H1 (cell line): ENCODE data around the gene DIP2C. TPM values are rescaled to one million over a fixed set of nuclear protein-coding genes. Genes with fewer than 3 reads are reported as not detected.

Experiments used
- CTCF ChIA-PET: fragments of 300-600 bp; sonication (Branson Sonifier 250); formaldehyde crosslinking; loops from one replicate; lab custom pipeline; 2021; ENCODE audit not compliant: partially characterized antibody; lab: Charles Lee
- POLR2A ChIA-PET: fragments of 300-600 bp; sonication (Branson Sonifier 250); formaldehyde crosslinking; loops from one replicate; lab custom pipeline; 2021; ENCODE audit warnings: inconsistent platforms; ENCODE audit not compliant: partially characterized antibody; lab: Charles Lee
- DNase-seq, 2 experiments: peaks; one replicate each; pipeline versions ENCODE4 v3.0.0 to v3.0.0-alpha.2; 2010 to 2022; ENCODE audit warnings: low spot score in 2 of 2, low read depth in 1 of 2, mixed read lengths in 1 of 2
- FAIRE-seq: peaks from 2 replicates; lab custom pipeline; 2011; peaks lifted over from hg19 to GRCh38; lab: Jason Lieb, UNC
- H2AFZ ChIP-seq: 2 replicates; pipeline ENCODE4 v1.8.1; 2012; ENCODE audit warnings: low read length, inconsistent platforms
- H2AK5ac ChIP-seq: 2 replicates; pipeline ENCODE4 v1.6.1; 2013; ENCODE audit warnings: low read depth, low read length
- H2BK120ac ChIP-seq: replicated peaks from 2 replicates; pipeline ENCODE3; 2013; ENCODE audit warnings: low read depth, low read length, inconsistent platforms
- H2BK12ac ChIP-seq: 2 replicates; pipeline ENCODE4 v1.6.1; 2013; ENCODE audit warnings: low read depth, low read length
- H2BK15ac ChIP-seq: 2 replicates; pipeline ENCODE4 v1.6.1; 2013; ENCODE audit warnings: low read length
- H2BK20ac ChIP-seq: 2 replicates; pipeline ENCODE4 v1.6.1; 2013; ENCODE audit warnings: low read length
- H2BK5ac ChIP-seq: 2 replicates; pipeline ENCODE4 v1.6.1; 2013; ENCODE audit warnings: low read depth, low read length
- H3K14ac ChIP-seq: 2 replicates; pipeline ENCODE4 v1.6.1; 2013; ENCODE audit warnings: inconsistent platforms; ENCODE audit not compliant: insufficient read length
- H3K18ac ChIP-seq: 2 replicates; pipeline ENCODE4 v1.6.1; 2013; ENCODE audit warnings: low read length; ENCODE audit errors: extremely low read depth
- H3K23ac ChIP-seq: 2 replicates; pipeline ENCODE4 v1.6.1; 2013; ENCODE audit warnings: inconsistent platforms; ENCODE audit not compliant: insufficient read length
- H3K23me2 ChIP-seq: 2 replicates; pipeline ENCODE4 v1.6.1; 2013; ENCODE audit warnings: low read depth, low read length
- H3K27ac ChIP-seq: 2 replicates; pipeline ENCODE4 v1.6.1; 2011; ENCODE audit warnings: low read depth, low read length, inconsistent platforms
- H3K27me3 ChIP-seq, 4 experiments: replicated peaks in 1 of 4; 1 replicate in 1 of 4; 2 replicates in 3 of 4; pipeline versions ENCODE4 v1.6.1 to v1.8.1; 2011 to 2013; ENCODE audit warnings: low read length in 3 of 4, mild to moderate bottlenecking in 3 of 4, inconsistent platforms in 2 of 4, mixed read lengths in 2 of 4, moderate library complexity in 1 of 4; ENCODE audit not compliant: control insufficient read depth in 3 of 4, insufficient read depth in 3 of 4; ENCODE audit errors: extremely low read depth in 1 of 4
- H3K36me3 ChIP-seq, 4 experiments: 2 replicates each; pipeline versions ENCODE4 v1.6.1 to v1.8.1; 2011 to 2013; ENCODE audit warnings: mild to moderate bottlenecking in 4 of 4, low read length in 3 of 4, moderate library complexity in 2 of 4, control low read depth in 1 of 4, inconsistent platforms in 1 of 4; ENCODE audit not compliant: insufficient read depth in 4 of 4, control insufficient read depth in 2 of 4
- H3K4ac ChIP-seq: replicated peaks from 2 replicates; pipeline ENCODE3; 2013; ENCODE audit warnings: low read length, low read depth, mixed read lengths, inconsistent platforms; ENCODE audit not compliant: insufficient read length
- H3K4me1 ChIP-seq, 4 experiments: replicated peaks in 1 of 4; 1 replicate in 1 of 4; 2 replicates in 3 of 4; pipeline versions ENCODE4 v1.6.1 to v1.8.1; 2011 to 2013; ENCODE audit warnings: low read length in 3 of 4, inconsistent platforms in 2 of 4, mixed read lengths in 1 of 4; ENCODE audit not compliant: insufficient read depth in 4 of 4, control insufficient read depth in 3 of 4
- H3K4me2 ChIP-seq, 2 experiments: 2 replicates each; pipeline versions ENCODE4 v1.6.1 to v1.8.1; 2011 to 2013; ENCODE audit warnings: low read depth in 2 of 2, low read length in 2 of 2, control low read depth in 1 of 2, inconsistent platforms in 1 of 2, mild to moderate bottlenecking in 1 of 2; ENCODE audit not compliant: insufficient read depth in 1 of 2
- H3K4me3 ChIP-seq, 4 experiments: fragments of 200-600, 300-600 bp in 1 of 4; sonication (generic), shearing (Covaris generic), sonication (Bioruptor Twin) in 1 of 4; 2 replicates each; pipeline versions ENCODE4 v1.5.1 to v1.8.1; 2011 to 2016; ENCODE audit warnings: low read length in 4 of 4, low read depth in 3 of 4, control low read depth in 2 of 4, inconsistent platforms in 2 of 4, mild to moderate bottlenecking in 2 of 4, mixed read lengths in 1 of 4, moderate library complexity in 1 of 4; ENCODE audit not compliant: insufficient read depth in 2 of 4; ENCODE audit errors: extremely low read depth in 1 of 4
- H3K56ac ChIP-seq: replicated peaks from 2 replicates; pipeline ENCODE3; 2013; ENCODE audit warnings: low read depth, mild to moderate bottlenecking, mixed read lengths, low read length, inconsistent platforms; ENCODE audit not compliant: insufficient read length
- H3K79me1 ChIP-seq: 2 replicates; pipeline ENCODE4 v1.6.1; 2013; ENCODE audit warnings: low read depth, low read length, control low read depth
- H3K79me2 ChIP-seq, 2 experiments: 2 replicates each; pipeline versions ENCODE4 v1.6.1 to v1.8.1; 2012 to 2013; ENCODE audit warnings: low read length in 2 of 2, mild to moderate bottlenecking in 2 of 2, inconsistent platforms in 1 of 2; ENCODE audit not compliant: insufficient read depth in 2 of 2, control insufficient read depth in 1 of 2
- H3K9ac ChIP-seq, 4 experiments: replicated peaks in 1 of 4; 1 replicate in 1 of 4; 2 replicates in 3 of 4; pipeline versions ENCODE4 v1.6.1 to v1.8.1; 2011 to 2013; ENCODE audit warnings: low read depth in 3 of 4, low read length in 3 of 4, control low read depth in 2 of 4, mild to moderate bottlenecking in 2 of 4, moderate library complexity in 2 of 4, inconsistent platforms in 1 of 4; ENCODE audit errors: extremely low read depth in 1 of 4
- H3K9me3 ChIP-seq, 2 experiments: 2 replicates each; pipeline versions ENCODE4 v1.6.1 to v1.8.1; 2012 to 2013; ENCODE audit warnings: mild to moderate bottlenecking in 2 of 2, moderate library complexity in 2 of 2, control low read depth in 1 of 2, inconsistent platforms in 1 of 2, low read depth in 1 of 2, low read length in 1 of 2, mixed read lengths in 1 of 2; ENCODE audit not compliant: insufficient read depth in 2 of 2
- H4K20me1 ChIP-seq, 2 experiments: replicated peaks in 1 of 2; 2 replicates each; pipeline versions ENCODE3 to v1.8.1; 2011 to 2013; ENCODE audit warnings: inconsistent platforms in 2 of 2, low read length in 2 of 2, mild to moderate bottlenecking in 1 of 2; ENCODE audit not compliant: insufficient read depth in 2 of 2, control insufficient read depth in 1 of 2
- H4K5ac ChIP-seq: 2 replicates; pipeline ENCODE4 v1.6.1; 2013; ENCODE audit warnings: low read length, low read depth, mixed read lengths, inconsistent platforms; ENCODE audit not compliant: insufficient read length
- H4K8ac ChIP-seq: 2 replicates; pipeline ENCODE4 v1.8.0; 2013; ENCODE audit warnings: mild to moderate bottlenecking, moderate library complexity, low read length, inconsistent platforms; ENCODE audit not compliant: insufficient read depth; ENCODE audit errors: extremely low read depth
- H4K91ac ChIP-seq: replicated peaks from 2 replicates; pipeline ENCODE3; 2013; ENCODE audit warnings: low read length, mixed read lengths, inconsistent platforms; ENCODE audit not compliant: insufficient read length
- ASH2L ChIP-seq: fragments of 200-600, 300-600 bp; sonication (generic); IDR thresholded peaks from one replicate; pipeline ENCODE4 v1.7.1; 2017; ENCODE audit warnings: low read length
- BACH1 ChIP-seq: IDR thresholded peaks from 2 replicates; pipeline ENCODE4 v1.6.1; 2012; ENCODE audit warnings: low read length, improper control_type of control experiment
- BCL11A ChIP-seq, 2 experiments: IDR thresholded peaks; one replicate each; pipeline ENCODE4 v1.6.1; 2011; ENCODE audit warnings: low read depth in 2 of 2, low read length in 2 of 2, mild to moderate bottlenecking in 2 of 2
- EZH2 ChIP-seq: fragments of 200-600 bp; sonication (generic); IDR thresholded peaks from 2 replicates; pipeline ENCODE4 v1.7.1; 2012; ENCODE audit warnings: low read depth, mild to moderate bottlenecking, moderate library complexity, low read length, inconsistent platforms; ENCODE audit not compliant: severe bottlenecking
- FOSL1 ChIP-seq: IDR thresholded peaks from 2 replicates; pipeline ENCODE4 v1.6.1; 2011; ENCODE audit warnings: mild to moderate bottlenecking, low read depth, low read length, moderate library complexity; ENCODE audit not compliant: insufficient read depth
- KDM5A ChIP-seq: fragments of 200-600 bp; IDR thresholded peaks from 2 replicates; pipeline ENCODE4 v1.7.1; 2012; ENCODE audit warnings: mild to moderate bottlenecking, low read length, inconsistent platforms, mixed read lengths
- RAD21 ChIP-seq, 2 experiments: IDR thresholded peaks in 1 of 2; conservative IDR thresholded peaks in 1 of 2; 2 replicates each; pipeline ENCODE4 v1.6.1; 2011; ENCODE audit warnings: low read depth in 2 of 2, low read length in 2 of 2, improper control_type of control experiment in 1 of 2, inconsistent platforms in 1 of 2, mild to moderate bottlenecking in 1 of 2, moderate library complexity in 1 of 2
- SUZ12 ChIP-seq: fragments of 200-600 bp; sonication (generic); IDR thresholded peaks from 2 replicates; pipeline ENCODE4 v1.6.1; 2012; ENCODE audit warnings: mild to moderate bottlenecking, inconsistent platforms, low read length, moderate library complexity, mixed read lengths
- TCF12 ChIP-seq: IDR thresholded peaks from 2 replicates; pipeline ENCODE4 v1.6.1; 2011; ENCODE audit warnings: low read depth, mild to moderate bottlenecking, low read length
- WGBS, 2 experiments: shearing (Covaris generic) in 1 of 2; methylation state at CpG; one replicate each; pipeline versions ENCODE4 v1.1.6 to v1.1.7; 2013 to 2015; ENCODE audit warnings: low lambda C conversion rate in 2 of 2, mixed read lengths in 2 of 2, inconsistent platforms in 1 of 2, low coverage in 1 of 2, missing lambda C conversion rate in 1 of 2; ENCODE audit not compliant: insufficient replicate concordance in 2 of 2, insufficient coverage in 1 of 2, insufficient read length in 1 of 2; ENCODE audit errors: extremely low coverage in 1 of 2, missing lambda C conversion rate in 1 of 2; 5-methylcytosine and 5-hydroxymethylcytosine counted together
- polyA plus RNA-seq, 7 experiments: library from polyadenylated mRNA; depleted of rRNA in 3 of 7; stranded (reverse) in 5 of 7; unstranded in 2 of 7; fragments of >200 nt in 5 of 7; fragments of 200-250 nt in 2 of 7; gene quantifications; 1 replicate in 5 of 7; 2 replicates in 1 of 7; 4 replicates in 1 of 7; pipeline versions ENCODE4 v1.2.1 to v1.2.3, GENCODE V29; 2011 to 2013; ENCODE audit warnings: missing spikeins in 2 of 7, mixed read lengths in 2 of 7
- total RNA-seq: library from RNA; stranded (reverse); fragmentation: NEBNext Ultra II Directional; extraction: Animal tissue kit (Norgen Biotek cat#: 25700); gene quantifications from 2 replicates; pipeline ENCODE4 v1.2.1, GENCODE V29; 2021
- TF ChIP-seq, protein P1 (sequence below): IDR thresholded peaks from 2 replicates; pipeline ENCODE4 v1.6.1; 2012; ENCODE audit warnings: low read length, inconsistent platforms
- TF ChIP-seq, protein P2 (sequence below): IDR thresholded peaks from 2 replicates; pipeline ENCODE4 v1.6.1; 2012; ENCODE audit warnings: inconsistent platforms

DIP2C gene
- total and polyA plus RNA-seq, 2 of the 8 experiments (the other 6 are each of a cell fraction or from before 2014, with no cell fraction given), result 3.8 to 9.3 TPM

DNA sequence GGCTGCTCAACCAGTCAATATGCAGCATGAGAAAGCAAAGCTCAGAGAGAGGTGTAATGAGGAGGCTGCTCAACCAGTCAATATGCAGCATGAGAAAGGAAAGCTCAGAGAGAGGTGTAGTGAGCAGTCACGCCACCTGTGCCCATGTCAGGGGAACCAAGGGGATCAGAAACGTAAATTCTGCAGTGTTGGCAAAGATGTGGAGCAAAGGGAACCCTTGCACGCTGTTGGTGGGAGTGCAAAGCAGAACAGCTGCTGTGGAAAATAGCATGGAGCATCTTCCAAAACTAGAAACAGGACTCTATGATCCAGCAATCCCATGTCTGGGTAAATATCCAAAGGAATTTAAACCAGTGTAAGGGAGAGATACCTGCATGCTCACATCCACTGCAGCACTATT, 194.9 kb downstream of the DIP2C start:
- 88% methylated on average over 3 of the region's 3 CpGs; no CpG with 5 or more reads in 1 of the 2 experiments for WGBS, 2 experiments
- Histone ChIP-seq H2BK12ac (no peak overlapping the region), H3K14ac (no peak overlapping the region), H3K4me3 (no peak overlapping the region), H3K23me2 (no peaks in the 10 kb centered on the region), H2BK15ac (no peak overlapping the region), H3K56ac (no peak overlapping the region), H3K4me2 (no peak overlapping the region), H2BK120ac (no peak overlapping the region), H3K23ac (no peak overlapping the region), H3K79me1 (no peaks in the 10 kb centered on the region), H4K91ac (no peak overlapping the region), H3K4ac (no peak overlapping the region), H4K5ac (no peak overlapping the region), H3K27ac (no peak overlapping the region), H3K4me1 (peaks cover 8 to 18% (median 15%) of the 10 kb centered on the region in 4 experiments; a peak in 5 of 7 replicates), H3K79me2 (no peaks in the 10 kb centered on the region), H3K27me3 (no peaks in the 10 kb centered on the region; a peak in 1 of 7 replicates), H2BK20ac (no peak overlapping the region), H2AK5ac (no peak overlapping the region), H4K20me1 (peaks cover 3 to 20% of the 10 kb centered on the region in 2 experiments), H2AFZ (no peak overlapping the region), H3K9me3 (no peaks in the 10 kb centered on the region), H3K9ac (no peak overlapping the region), H4K8ac (no peak overlapping the region), H2BK5ac (no peak overlapping the region), H3K18ac (no peak overlapping the region), H3K36me3 (no peaks in the 10 kb centered on the region)
- POLR2A ChIA-PET, result interaction anchor here (1.1 kb wide), 1 partner anchor 14 kb away, joined by 3 read pairs; no protein-coding TSS in a partner anchor
- CTCF ChIA-PET, result interaction anchor here (1.3 to 1.9 kb wide), 3 partner anchors 10 to 78 kb away, joined by 3 to 6 read pairs (median 4); no protein-coding TSS in a partner anchor
- FAIRE-seq (no peak), DNase-seq (no peak)
- TF ChIP-seq BCL11A (IDR thresholded peaks at IDR 0.05; ENCODE audit: low read depth in 2 of 2, low read length in 2 of 2) (no peak), KDM5A (no peak), FOSL1 (no peak), RAD21 (IDR thresholded peaks at IDR 0.05 in 1 of 2, conservative IDR thresholded peaks at IDR 0.05 in 1 of 2; ENCODE audit: low read depth in 2 of 2, low read length in 2 of 2) (no peak), SUZ12 (no peak), TCF12 (no peak), BACH1 (no peak), ASH2L (no peak), EZH2 (no peak)
- TF ChIP-seq, protein P1, sequence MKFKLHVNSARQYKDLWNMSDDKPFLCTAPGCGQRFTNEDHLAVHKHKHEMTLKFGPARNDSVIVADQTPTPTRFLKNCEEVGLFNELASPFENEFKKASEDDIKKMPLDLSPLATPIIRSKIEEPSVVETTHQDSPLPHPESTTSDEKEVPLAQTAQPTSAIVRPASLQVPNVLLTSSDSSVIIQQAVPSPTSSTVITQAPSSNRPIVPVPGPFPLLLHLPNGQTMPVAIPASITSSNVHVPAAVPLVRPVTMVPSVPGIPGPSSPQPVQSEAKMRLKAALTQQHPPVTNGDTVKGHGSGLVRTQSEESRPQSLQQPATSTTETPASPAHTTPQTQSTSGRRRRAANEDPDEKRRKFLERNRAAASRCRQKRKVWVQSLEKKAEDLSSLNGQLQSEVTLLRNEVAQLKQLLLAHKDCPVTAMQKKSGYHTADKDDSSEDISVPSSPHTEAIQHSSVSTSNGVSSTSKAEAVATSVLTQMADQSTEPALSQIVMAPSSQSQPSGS, result no peak
- TF ChIP-seq, protein P2, sequence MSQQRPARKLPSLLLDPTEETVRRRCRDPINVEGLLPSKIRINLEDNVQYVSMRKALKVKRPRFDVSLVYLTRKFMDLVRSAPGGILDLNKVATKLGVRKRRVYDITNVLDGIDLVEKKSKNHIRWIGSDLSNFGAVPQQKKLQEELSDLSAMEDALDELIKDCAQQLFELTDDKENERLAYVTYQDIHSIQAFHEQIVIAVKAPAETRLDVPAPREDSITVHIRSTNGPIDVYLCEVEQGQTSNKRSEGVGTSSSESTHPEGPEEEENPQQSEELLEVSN, result no peak
